K562 (cell line): Measurements from ENCODE around the gene TIMM22. TPM values are rescaled to one million over a fixed set of nuclear protein-coding genes. Genes with fewer than 3 reads are reported as not detected.

ENCODE experiments used
- ATAC-seq: fragments of 200-7000 bp; cut with Tn5 transposase; 3 replicates; pipeline ENCODE4 v1.9.1; 2020; ENCODE audit warnings: moderate library complexity
- BruUV-seq: library from RNA; stranded (reverse); fragments of 400-500 nt; replicated peaks from 2 replicates; lab custom pipeline; 2021; lab: Mats Ljungman, UMichigan
- CTCF ChIA-PET: fragments of 300-600 bp; formaldehyde crosslinking; extraction: SDS; loops from one replicate; lab custom pipeline; 2021; ENCODE audit warnings: low intra/inter-chr PET ratio; lab: Yijun Ruan, JAX
- POLR2A ChIA-PET: fragments of 300-600, 350-650 bp; sonication (Branson Sonifier 250); formaldehyde crosslinking; extraction: SDS; loops from one replicate; lab custom pipeline; 2021; ENCODE audit warnings: antibody characterized with exemption, inconsistent platforms; lab: Yijun Ruan, JAX
- DNase-seq, 4 experiments: peaks; one replicate each; pipeline versions ENCODE4 v3.0.0 to v3.0.0-alpha.2; 2011 to 2018; ENCODE audit warnings: low spot score in 3 of 4, mixed read lengths in 3 of 4; ENCODE audit errors: extremely low read depth in 1 of 4
- FAIRE-seq: peaks from 2 replicates; lab custom pipeline; 2011; peaks lifted over from hg19 to GRCh38; lab: Jason Lieb, UNC
- H2AFZ ChIP-seq: 2 replicates; pipeline ENCODE4 v1.6.0; 2011; ENCODE audit warnings: low read depth, low read length, control low read depth, inconsistent platforms
- H3K27ac ChIP-seq: fragments of 200-600 bp; 3 replicates; pipeline ENCODE4 v1.8.0; 2011; ENCODE audit warnings: low read depth, mild to moderate bottlenecking, control low read depth, inconsistent platforms, low read length, moderate library complexity, mixed read lengths; ENCODE audit errors: extremely low read depth
- H3K27me3 ChIP-seq, 2 experiments: fragments of 300-600 bp in 1 of 2; 2 replicates in 1 of 2; 3 replicates in 1 of 2; pipeline versions ENCODE4 v1.6.0 to v1.8.0; 2011; ENCODE audit warnings: inconsistent platforms in 2 of 2, low read length in 2 of 2, mild to moderate bottlenecking in 1 of 2, mixed read lengths in 1 of 2, moderate library complexity in 1 of 2; ENCODE audit not compliant: control insufficient read depth in 2 of 2, insufficient read depth in 2 of 2
- H3K36me3 ChIP-seq: fragments of 300-600 bp; 3 replicates; pipeline ENCODE4 v1.8.0; 2011; ENCODE audit warnings: mild to moderate bottlenecking, low read length, inconsistent platforms; ENCODE audit not compliant: control insufficient read depth, insufficient read depth
- H3K4me1 ChIP-seq, 2 experiments: fragments of 200-600 bp in 1 of 2; replicated peaks in 1 of 2; 2 replicates in 1 of 2; 3 replicates in 1 of 2; pipeline versions ENCODE4 v1.5.1 to v1.8.0; 2011; ENCODE audit warnings: inconsistent platforms in 2 of 2, low read length in 2 of 2, mild to moderate bottlenecking in 1 of 2, mixed read lengths in 1 of 2, moderate library complexity in 1 of 2; ENCODE audit not compliant: control insufficient read depth in 2 of 2, insufficient read depth in 2 of 2
- H3K4me2 ChIP-seq: 2 replicates; pipeline ENCODE4 v1.6.1; 2011; ENCODE audit warnings: low read length, control low read depth, inconsistent platforms, mixed read lengths; ENCODE audit not compliant: insufficient read depth
- H3K4me3 ChIP-seq: fragments of 200-600 bp; sonication (generic), shearing (Covaris generic); 2 replicates; pipeline ENCODE4 v1.5.1; 2016; ENCODE audit warnings: control low read depth, inconsistent platforms
- H3K79me2 ChIP-seq: fragments of 200-600 bp; 3 replicates; pipeline ENCODE4 v1.8.0; 2011; ENCODE audit warnings: low read length, inconsistent platforms; ENCODE audit not compliant: control insufficient read depth, insufficient read depth
- H3K9ac ChIP-seq, 2 experiments: 2 replicates each; pipeline versions ENCODE4 v1.6.0 to v1.6.1; 2011; ENCODE audit warnings: low read depth in 2 of 2, low read length in 2 of 2, control low read depth in 1 of 2, inconsistent platforms in 1 of 2, mild to moderate bottlenecking in 1 of 2, mixed read lengths in 1 of 2; ENCODE audit not compliant: insufficient read depth in 1 of 2
- H3K9me1 ChIP-seq: one replicate; pipeline ENCODE4 v1.6.0; 2011; ENCODE audit warnings: inconsistent platforms, mild to moderate bottlenecking, low read length, moderate library complexity; ENCODE audit not compliant: control insufficient read depth, insufficient read depth
- H3K9me3 ChIP-seq: replicated peaks from 2 replicates; pipeline ENCODE4 v1.5.1; 2011; ENCODE audit warnings: low read depth, low read length, inconsistent platforms; ENCODE audit not compliant: control insufficient read depth, insufficient read depth
- H4K20me1 ChIP-seq: replicated peaks from 2 replicates; pipeline ENCODE4 v1.6.1; 2011; ENCODE audit warnings: low read length, inconsistent platforms, mixed read lengths; ENCODE audit not compliant: control insufficient read depth, insufficient read depth
- RBM34 ChIP-seq: fragments of 200-400 bp; formaldehyde crosslinking; IDR thresholded peaks from 2 replicates; pipeline ENCODE4 v1.6.1; 2018; ENCODE audit warnings: low read length, borderline replicate concordance; ENCODE audit not compliant: insufficient read depth
- TOE1 ChIP-seq, 2 experiments: fragments of 450-650 bp in 1 of 2; sonication (generic) in 1 of 2; formaldehyde crosslinking in 1 of 2; IDR thresholded peaks; 2 replicates each; pipeline versions ENCODE4 v1.7.1 to v1.8.0; 2016 to 2022; ENCODE audit warnings: borderline replicate concordance in 2 of 2, mild to moderate bottlenecking in 2 of 2, antibody characterized with exemption in 1 of 2, inconsistent platforms in 1 of 2, low read depth in 1 of 2, missing genetic modification reagents in 1 of 2, moderate library complexity in 1 of 2
- ZNF263 ChIP-seq: sonication (generic); formaldehyde crosslinking; IDR thresholded peaks from 2 replicates; pipeline ENCODE4 v1.8.0; 2022; ENCODE audit warnings: mild to moderate bottlenecking, missing genetic modification reagents, borderline replicate concordance
- ZNF445 ChIP-seq: fragments of 250-450 bp; sonication (Bioruptor Pico); IDR thresholded peaks from 2 replicates; pipeline ENCODE4 v1.4.0; 2020; ENCODE audit warnings: low read depth, mild to moderate bottlenecking, moderate library complexity
- WGBS: fragments of 100-300 bp; shearing (Covaris generic); methylation state at CpG from one replicate; pipeline ENCODE4 v1.1.6; 2016; ENCODE audit warnings: low coverage, mixed read lengths; ENCODE audit not compliant: insufficient coverage; ENCODE audit errors: missing lambda C conversion rate; 5-methylcytosine and 5-hydroxymethylcytosine counted together
- in situ Hi-C: fragments of 300-500 bp; cut with MboI; formaldehyde crosslinking; loops from 4 replicates; pipeline ENCODE4 v1.15.0; 2018; ENCODE audit warnings: inconsistent platforms, mixed read lengths
- intact Hi-C: fragments of 100-400 bp; cut with micrococcal nuclease; formaldehyde crosslinking; loops from 2 replicates; pipeline ENCODE4 v1.14.2; 2022
- polyA plus RNA-seq, 8 experiments: library from polyadenylated mRNA; depleted of rRNA in 4 of 8; stranded (reverse) in 5 of 8; unstranded in 3 of 8; fragments of >200 nt; fragmentation: Nextera tagmentation in 2 of 8; fragmentation: Illumina TruSeq in 1 of 8; extraction: Ambion mirVana in 2 of 8; extraction: Trizol in 1 of 8; gene quantifications; 2 replicates each; pipeline versions ENCODE4 v1.2.1 to v1.2.3, GENCODE V29; 2011 to 2014; ENCODE audit warnings: inconsistent platforms in 1 of 8, missing spikeins in 1 of 8
- total RNA-seq, 7 experiments: library from RNA; depleted of rRNA in 6 of 7; stranded (reverse); fragments of >200 nt in 6 of 7; fragmentation: Illumina TruSeq in 2 of 7; extraction: Trizol in 2 of 7; gene quantifications; 2 replicates each; pipeline versions ENCODE4 v1.2.1 to v1.2.3, GENCODE V29; 2011 to 2021; ENCODE audit warnings: low replicate concordance in 1 of 7

TIMM22 gene
- total and polyA plus RNA-seq, 9 of the 15 experiments (the other 6 are each of a cell fraction or from before 2014, with no cell fraction given) = 5.9 to 14.1 (median 10.3) TPM

DNA sequence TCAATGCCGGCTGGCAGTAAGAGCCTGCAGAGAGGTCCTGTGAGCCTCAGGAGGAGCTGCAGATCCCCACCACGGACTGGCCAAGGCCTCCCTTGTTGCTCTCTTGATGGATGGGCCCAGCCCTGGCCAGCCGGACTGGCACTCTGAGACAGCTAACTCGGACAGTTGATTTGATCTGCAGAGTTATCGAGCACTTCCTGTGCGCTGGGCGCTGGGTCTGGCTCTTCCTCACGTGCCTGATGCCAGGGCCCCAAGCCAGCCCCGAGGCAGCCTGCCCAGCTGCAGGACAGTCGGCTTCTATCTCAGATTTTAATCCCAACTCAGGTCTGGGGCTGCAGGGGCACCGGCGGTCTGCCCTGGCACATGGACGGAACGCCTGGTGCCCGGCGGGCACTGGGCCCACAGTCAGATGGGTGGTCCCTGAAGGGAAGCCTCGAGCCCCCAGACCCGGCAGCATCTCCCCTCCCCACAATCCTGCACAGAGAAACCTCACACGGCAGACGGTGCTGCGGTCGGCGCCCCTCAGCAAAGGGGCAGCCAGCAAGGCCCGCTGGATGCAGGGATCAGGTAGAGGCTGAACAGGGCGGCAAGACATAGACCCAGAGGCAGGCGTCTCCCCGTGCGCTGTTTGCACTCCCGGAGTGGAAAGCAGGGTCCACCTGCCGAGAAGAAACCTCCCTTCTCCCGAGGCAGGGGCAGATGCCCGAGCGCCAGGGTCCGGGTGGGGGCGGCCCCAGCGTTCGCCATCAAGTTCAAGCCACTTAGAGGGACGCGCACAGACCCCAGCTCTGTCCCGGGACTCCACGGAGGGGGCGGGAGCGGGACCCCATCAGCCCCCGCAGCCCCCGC lies 34.0 kb downstream of the TIMM22 start:
- DNase-seq (no peak), ATAC-seq (no peak), FAIRE-seq (no peak)
- POLR2A ChIA-PET = no interaction called here
- no peak overlapping the region for H2AFZ ChIP-seq
- WGBS = 6% methylated on average over 20 of the region's 45 CpGs
- H3K36me3 ChIP-seq = no peaks in the 10 kb centered on the region
- H3K4me3 ChIP-seq = no peak overlapping the region
- no peak overlapping the region for H3K27ac ChIP-seq
- intact Hi-C loops (no loop called here), in situ Hi-C loops (no loop called here)
- H3K9ac ChIP-seq = no peak overlapping the region
- peaks cover 4 to 72% of the 10 kb centered on the region in 2 experiments; a peak in 4 of 5 replicates for H3K27me3 ChIP-seq
- no peaks in the 10 kb centered on the region for H3K79me2 ChIP-seq
- CTCF ChIA-PET = no interaction called here
- no peaks in the 10 kb centered on the region for H3K9me1 ChIP-seq
- peaks cover 0 to 4% of the 10 kb centered on the region in 2 experiments; a peak in 2 of 5 replicates for H3K4me1 ChIP-seq
- H4K20me1 ChIP-seq = peaks cover 11% of the 10 kb centered on the region; the same call in 1 of the 2 replicates
- no peaks in the 10 kb centered on the region for H3K9me3 ChIP-seq
- TF ChIP-seq RBM34 (no peak), ZNF445 (no peak)
- BruUV-seq = no TSS peak
- H3K4me2 ChIP-seq = no peak overlapping the region

DNA sequence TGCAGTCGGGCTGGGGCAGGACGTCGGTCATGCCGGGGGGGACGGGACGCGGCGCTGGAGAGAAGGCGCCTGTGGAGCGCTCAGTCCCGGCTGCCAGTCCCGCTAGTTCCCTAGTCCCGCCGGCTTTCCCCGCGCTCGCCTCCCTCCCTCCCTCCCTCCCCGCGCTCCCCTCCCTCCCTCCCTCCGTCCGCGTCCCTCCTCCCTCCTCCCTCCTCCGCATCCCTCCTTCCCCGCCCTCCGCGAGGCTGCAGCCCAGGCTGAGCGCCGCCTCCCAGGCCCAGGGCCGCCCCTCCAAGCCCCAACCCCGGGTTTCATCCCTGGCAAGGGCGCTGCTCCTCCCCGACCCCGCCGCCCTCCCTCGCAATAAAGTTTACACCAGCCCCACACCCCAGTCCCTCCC lies 34.8 kb downstream of the TIMM22 start:
- TF ChIP-seq ZNF263 (peak; percentile 87), TOE1 (IDR thresholded peaks at IDR 0.05; ENCODE audit: borderline replicate concordance) (no peak), TOE1 (CRISPR knock-in tag; IDR thresholded peaks at IDR 0.05; ENCODE audit: borderline replicate concordance, low read depth) (no peak)
- TF ChIP-seq, all 486 proteins: peak for 1
- Histone ChIP-seq H3K79me2 (no peaks in the 10 kb centered on the region), H3K9me1 (no peaks in the 10 kb centered on the region), H3K4me2 (no peak overlapping the region), H3K27me3 (peaks cover 0 to 64% of the 10 kb centered on the region in 2 experiments; a peak in 4 of 5 replicates), H3K9me3 (no peaks in the 10 kb centered on the region), H3K27ac (no peak overlapping the region), H3K36me3 (no peaks in the 10 kb centered on the region), H3K9ac (no peak overlapping the region), H2AFZ (no peak overlapping the region), H3K4me3 (no peak overlapping the region), H3K4me1 (peaks cover 0 to 4% of the 10 kb centered on the region in 2 experiments; a peak in 2 of 5 replicates), H4K20me1 (peaks cover 11% of the 10 kb centered on the region; the same call in 1 of the 2 replicates)
- WGBS = 83% methylated on average over 1 of the region's 35 CpGs
- no peak for FAIRE-seq
- CTCF ChIA-PET = no interaction called here
- no peak for ATAC-seq
- in situ Hi-C loops (no loop called here), intact Hi-C loops (no loop called here)
- POLR2A ChIA-PET = interaction anchor here (0.6 kb wide), 1 partner anchor 26 kb away, joined by 3 read pairs; no protein-coding TSS in a partner anchor
- no TSS peak for BruUV-seq
- peak in 2 of 4 experiments; percentile 19 to 28 for DNase-seq
